RKO (cell line): ENCODE measurements around the gene TRAFD1.

Experiments
- DNase-seq: peaks from one replicate; pipeline ENCODE4 v3.0.0-alpha.2; 2016; ENCODE audit warnings: low spot score

TRAFD1 gene

DNA sequence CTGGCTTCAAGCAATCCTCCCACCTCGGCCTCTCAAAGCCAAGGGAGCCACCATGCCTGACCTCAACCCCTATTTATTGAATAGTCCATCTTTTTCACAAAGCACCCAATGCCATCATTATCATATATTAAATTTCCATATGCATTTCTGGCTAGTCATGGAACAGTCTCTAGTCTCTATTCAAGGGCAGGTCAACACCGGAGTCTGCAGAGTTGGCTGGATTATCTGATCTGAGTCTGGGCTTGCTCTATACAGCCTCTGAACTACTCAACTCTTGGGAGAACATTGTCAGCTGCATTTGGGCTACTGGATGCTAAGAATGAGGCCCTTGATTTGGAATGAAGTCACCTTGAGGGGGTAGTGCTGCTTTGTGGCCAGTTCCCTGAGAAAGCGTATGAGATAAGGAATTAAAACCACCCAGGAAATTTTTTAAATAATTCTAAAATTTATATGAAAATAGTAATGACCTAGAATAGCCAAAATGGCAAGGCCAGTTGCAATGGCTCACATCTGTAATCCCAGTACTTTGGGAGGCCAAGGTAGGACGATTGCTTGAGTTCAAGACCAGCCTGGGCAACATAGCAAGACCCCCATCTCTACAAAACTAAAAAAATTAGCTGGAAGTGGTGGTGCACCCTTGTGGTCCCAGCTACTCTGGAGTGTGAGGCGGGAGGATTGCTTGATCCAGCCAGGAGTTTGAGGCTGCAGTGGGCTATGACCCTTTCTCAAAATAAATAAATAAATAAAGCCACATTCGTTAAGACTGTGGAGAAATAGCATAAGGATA, 9.9 kb upstream of the TRAFD1 start:
- DNase-seq = no peak

DNA sequence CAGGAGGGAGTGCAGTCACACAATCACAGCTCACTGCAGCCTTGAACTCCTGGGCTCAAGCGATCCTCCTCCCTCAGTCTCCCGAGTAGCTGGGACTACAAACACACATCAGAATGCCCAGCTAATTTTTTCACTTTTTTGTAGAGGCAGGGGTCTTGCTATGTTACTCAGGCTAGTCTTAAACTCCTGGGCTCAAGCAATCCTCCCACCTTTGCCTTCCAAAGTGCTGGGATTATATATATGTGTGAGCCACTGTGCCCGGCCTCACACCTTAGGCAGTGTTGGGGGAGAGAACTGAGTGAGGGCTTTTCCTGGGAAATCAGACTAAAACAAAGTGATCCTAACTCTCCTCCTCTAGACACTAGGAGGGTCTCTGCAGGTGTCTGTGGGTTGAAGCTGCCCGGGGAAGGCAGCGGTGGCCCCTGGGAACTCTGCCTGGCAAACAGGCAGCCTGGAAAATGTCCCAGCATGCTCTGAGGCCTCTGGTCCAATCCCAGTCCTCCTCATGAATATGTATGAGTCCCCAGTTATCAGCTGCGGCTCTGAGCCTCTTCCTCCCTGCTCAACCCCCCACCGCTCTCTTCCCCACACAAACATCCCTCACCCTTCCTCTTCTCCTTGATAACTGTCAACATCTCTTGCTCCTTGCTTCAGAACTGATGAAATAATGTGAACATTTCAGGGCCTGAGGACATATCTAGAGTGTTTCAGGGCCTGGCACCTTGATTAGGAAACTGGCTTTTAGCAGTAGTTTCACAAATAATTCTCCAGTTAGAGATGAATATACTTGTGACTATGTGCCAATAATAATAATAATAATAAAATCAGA, 8.9 kb upstream of the TRAFD1 start:
- DNase-seq = no peak

DNA sequence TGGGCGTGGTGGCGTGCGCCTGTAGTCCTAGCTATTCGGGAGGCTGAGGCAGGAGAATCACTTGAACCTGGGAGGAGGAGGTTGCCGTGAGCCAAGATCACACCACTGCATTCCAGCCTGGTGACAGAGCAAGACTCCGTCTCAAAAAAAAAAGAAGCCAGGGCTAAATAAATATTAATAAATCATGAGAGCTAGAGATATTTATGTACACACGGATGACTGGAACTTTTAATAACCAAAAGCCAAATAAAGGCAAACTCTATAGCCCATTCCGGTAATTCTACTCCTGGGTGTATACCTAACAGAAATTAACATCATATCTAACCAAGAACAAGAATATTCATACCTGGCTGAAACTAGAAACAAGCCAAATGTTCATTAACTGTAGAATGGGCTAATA, 7.7 kb upstream of the TRAFD1 start:
- DNase-seq = no peak

DNA sequence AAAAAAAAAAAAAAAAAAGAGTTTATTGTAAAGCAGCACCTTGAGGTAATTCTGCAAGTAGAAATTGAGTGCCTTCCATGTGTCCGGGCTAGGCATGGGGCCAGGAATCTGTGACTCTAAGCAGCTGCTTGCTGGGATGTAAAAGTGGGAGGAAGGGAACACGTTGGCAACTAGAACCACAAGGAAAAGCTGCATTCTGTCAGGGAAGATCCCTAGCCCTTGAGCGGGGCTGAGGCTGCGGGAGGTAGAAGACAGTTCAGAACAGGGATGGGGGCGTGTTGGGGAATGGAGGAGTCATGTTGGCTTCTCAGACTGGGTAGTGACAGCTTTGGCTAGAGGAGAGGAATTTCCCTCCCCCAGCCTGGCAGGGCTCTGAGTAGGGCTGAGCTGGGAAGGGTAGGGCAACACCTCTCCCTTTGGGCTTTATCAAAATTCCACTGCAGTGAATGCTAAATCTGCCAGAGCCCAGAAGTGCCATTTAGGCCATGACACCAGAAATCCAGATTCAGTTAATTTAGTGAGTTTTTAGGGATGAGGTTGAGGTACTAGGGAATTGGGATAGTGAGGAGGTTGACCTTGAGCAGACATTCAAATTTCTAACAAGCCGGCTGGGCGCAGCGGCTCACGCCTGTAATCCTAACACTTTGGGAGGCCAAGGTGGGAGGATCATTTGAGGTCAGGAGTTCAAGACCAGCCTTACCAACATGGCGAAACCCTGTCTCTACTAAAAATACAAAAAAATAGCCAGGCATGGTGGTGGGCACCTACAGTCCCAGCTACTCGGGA, 3.4 kb upstream of the TRAFD1 start:
- DNase-seq = no peak

DNA sequence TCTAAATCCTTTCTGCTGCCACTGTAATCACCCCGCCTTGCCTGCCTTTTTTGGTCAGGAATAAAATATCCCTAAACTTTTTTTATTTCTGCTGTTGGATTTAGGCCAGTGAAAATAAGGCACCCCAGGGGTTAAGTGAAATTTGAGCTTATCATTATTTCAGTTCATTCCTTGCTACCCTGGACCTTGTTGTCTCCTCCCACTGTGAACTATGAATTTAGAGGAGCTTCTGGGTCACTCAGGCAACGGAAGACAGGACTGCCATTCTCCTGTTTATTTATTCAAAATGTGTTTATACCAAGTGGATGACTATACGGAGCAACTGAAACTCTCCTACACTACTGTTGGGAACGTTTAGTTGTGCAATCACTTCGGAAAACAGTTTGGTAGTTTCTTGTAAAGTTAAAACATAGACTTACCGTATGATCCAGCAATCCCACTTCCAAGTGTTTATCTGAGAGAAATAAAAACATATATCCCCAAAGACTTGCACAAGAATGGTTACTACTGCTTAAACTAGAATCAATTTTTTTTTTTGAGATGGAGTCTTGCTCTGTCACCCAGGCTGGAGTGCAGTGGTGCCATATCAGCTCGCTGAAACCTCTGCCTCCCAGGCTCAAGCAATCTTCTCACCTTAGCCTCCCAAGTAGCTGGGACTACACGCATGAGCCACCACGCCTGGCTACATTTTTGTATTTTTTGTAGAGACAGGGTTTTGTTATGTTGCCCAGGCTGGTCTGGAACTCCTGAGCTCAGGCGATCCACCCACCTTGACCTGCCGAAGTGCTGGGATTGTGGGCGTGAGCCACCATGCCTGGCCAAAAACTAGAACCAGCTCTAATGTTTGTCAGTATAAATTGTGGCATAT, 2.3 kb upstream of the TRAFD1 start:
- DNase-seq = no peak

- no peak for DNase-seq
Measured at GRCh38 chr12:112124918-112125249, 476 bp upstream of the TRAFD1 start.

DNA sequence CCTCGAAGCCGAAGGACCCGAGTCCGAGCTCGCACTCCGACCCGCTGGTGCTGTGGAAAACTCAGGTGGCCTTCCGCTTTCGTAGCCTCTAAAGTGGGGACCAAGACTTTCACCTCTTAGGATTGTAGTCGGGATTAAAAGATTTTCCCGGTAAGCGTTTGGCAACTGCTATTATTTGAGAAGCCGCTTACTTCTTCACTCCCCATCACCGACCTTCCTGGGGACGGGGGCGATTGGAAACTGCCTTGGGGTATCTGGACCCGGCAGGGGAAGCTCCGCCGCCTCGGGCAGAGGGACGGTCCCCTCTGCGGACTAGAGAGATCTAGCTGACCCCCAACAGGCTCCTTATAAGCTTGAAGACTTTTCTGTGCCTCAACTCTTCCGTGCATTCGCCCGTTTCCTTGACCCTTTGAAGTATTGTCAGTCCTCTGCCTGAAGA, 659 bp downstream of the TRAFD1 start:
- no peak for DNase-seq

DNA sequence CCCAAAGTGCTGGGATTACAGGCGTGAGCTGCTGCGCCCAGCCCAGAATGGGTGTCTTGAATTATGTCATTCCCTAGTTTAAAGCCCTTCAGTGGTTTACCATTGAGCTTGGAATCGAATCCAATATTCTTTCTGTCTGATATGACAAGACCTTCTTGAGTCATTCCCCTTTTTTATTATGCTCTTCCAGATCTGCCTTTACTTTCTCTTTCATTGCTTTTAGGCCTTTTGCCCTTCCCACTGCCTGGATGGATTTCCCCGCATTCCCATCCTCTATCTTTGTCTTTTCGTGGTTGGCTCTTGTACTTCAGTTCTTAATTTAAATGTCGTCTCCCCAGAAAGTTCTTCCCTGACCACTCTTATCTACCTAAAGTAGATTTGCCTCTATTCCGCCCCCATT, 1.6 kb downstream of the TRAFD1 start:
- DNase-seq = no peak

DNA sequence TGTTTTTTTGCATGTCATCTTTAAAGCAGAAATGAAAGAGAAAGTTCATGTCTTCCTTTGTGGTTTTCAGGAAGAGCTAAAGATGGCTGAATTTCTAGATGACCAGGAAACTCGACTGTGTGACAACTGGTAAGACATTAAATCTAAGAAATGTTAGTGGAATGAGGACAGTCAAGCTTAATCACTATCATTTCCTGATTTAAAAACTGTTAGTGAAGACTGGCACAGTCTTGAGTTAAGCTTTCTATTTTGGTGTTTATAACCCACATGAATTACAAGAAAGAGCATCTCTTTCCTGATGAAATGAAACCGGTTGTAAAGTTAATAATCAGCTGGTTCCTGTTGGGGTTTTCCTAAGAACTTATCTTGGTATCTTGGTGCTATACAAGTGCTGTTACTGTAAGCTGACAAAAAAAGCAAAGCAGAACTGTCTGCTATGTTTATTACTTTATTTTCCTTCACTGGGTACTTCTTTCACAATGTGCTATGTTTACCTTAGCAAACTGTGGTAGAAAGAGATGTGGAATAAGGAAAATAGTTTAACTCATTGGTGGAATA, 5.2 kb downstream of the TRAFD1 start:
- DNase-seq = no peak

DNA sequence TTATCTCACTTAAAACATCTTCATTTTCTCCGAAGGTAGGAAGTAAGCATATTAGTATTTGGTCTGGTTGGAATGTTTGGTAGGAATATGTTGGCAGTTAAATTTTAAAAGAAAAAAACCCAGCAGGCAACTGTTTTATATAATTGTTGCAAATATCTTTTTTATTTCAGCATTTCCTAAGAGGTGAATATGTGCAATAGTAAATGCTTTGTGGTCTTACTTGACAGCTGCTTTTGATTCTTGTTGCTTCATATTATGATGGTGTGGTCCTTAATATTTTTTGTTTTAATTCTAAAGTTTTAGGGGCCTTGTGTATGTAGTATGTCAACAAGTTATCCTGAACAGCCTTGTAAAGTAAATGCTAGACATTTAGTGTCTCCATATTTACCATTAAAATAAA, 6.3 kb downstream of the TRAFD1 start:
- no peak for DNase-seq

GRCh38 chr12:112133418-112133817, 8.1 kb downstream of the TRAFD1 start:
- DNase-seq = no peak

DNA sequence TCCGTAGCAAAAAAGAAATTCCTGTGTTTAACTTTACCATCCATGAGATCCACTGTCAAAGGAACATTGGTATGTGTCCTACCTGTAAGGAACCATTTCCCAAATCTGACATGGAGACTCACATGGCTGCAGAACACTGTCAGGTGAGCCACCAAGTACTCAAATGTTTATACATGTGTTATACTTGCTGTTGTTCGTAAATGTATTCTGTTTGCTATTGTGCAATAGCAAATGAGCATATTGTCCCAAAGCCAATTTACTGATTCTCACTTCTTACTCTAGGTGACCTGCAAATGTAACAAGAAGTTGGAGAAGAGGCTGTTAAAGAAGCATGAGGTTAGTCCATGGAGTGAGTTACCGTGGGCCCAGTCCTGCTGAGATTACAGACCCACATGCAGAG, 9.4 kb downstream of the TRAFD1 start:
- DNase-seq = no peak

DNA sequence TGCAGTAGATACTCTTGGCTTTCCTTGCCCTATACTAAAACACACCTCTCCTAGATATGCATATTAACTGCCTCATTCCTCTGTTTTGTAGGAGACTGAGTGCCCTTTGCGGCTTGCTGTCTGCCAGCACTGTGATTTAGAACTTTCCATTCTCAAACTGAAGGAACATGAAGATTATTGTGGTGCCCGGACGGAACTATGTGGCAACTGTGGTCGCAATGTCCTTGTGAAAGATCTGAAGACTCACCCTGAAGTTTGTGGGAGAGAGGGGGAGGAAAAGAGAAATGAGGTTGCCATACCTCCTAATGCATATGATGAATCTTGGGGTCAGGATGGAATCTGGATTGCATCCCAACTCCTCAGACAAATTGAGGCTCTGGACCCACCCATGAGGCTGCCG, 15.4 kb downstream of the TRAFD1 start:
- DNase-seq = no peak

- no peak for DNase-seq
Measured at GRCh38 chr12:112146123-112146522, 20.8 kb downstream of the TRAFD1 start.

DNA sequence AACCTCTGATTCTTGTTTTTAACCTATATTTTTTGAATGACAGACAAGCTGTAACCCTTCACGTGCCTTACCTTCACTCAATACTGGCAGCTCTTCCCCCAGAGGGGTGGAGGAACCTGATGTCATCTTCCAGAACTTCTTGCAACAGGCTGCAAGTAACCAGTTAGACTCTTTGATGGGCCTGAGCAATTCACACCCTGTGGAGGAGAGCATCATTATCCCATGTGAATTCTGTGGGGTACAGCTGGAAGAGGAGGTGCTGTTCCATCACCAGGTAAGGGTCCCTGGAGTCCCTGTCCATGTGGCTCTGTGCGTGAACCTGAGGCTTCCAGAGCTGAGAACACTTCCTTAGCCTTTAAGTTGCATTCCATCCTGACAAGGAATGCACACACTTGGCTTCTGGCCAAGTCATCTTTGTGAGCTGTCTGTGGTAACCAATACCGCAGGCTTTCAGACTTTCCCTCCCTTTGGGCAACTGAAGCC, 22.7 kb downstream of the TRAFD1 start:
- no peak for DNase-seq

DNA sequence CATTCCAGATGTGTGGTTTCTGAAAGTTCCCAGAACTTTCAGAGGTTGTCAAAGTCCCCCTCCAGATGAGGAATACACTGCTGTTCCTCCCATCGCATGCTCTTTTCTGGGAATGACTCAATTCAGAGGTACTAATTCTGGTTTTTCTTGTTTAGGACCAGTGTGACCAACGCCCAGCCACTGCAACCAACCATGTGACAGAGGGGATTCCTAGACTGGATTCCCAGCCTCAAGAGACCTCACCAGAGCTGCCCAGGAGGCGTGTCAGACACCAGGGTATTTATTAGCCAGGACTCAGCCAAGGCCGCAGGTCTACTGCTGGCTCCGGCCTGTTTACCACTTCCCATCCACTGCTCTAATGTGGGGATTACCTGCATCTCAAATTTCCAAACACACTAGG, 24.2 kb downstream of the TRAFD1 start:
- DNase-seq = no peak

DNA sequence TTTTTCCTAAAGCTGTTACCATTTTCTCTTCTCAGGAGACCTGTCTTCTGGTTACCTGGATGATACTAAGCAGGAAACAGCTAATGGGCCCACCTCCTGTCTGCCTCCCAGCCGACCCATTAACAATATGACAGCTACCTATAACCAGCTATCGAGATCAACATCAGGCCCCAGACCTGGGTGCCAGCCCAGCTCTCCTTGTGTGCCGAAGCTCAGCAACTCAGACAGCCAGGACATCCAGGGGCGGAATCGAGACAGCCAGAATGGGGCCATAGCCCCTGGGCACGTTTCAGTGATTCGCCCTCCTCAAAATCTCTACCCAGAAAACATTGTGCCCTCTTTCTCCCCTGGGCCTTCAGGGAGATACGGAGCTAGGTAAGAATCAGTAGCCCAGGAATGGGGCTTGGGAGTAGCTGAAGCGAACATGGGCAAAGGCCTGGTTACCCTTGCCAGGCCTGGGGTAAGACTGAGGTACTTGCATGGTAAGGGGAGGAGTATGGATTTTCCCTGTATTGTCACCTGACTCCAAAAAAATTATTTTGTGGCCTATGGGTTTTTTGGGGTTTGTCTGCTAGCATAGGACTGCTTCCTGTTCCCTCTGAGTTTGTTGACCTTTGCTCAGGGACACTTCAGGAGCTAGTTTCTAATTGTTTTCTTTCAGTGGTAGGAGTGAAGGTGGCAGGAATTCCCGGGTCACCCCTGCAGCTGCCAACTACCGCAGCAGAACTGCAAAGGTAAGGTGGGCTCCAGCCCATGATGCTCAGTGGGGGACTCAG, 26.6 kb downstream of the TRAFD1 start:
- no peak for DNase-seq

DNA sequence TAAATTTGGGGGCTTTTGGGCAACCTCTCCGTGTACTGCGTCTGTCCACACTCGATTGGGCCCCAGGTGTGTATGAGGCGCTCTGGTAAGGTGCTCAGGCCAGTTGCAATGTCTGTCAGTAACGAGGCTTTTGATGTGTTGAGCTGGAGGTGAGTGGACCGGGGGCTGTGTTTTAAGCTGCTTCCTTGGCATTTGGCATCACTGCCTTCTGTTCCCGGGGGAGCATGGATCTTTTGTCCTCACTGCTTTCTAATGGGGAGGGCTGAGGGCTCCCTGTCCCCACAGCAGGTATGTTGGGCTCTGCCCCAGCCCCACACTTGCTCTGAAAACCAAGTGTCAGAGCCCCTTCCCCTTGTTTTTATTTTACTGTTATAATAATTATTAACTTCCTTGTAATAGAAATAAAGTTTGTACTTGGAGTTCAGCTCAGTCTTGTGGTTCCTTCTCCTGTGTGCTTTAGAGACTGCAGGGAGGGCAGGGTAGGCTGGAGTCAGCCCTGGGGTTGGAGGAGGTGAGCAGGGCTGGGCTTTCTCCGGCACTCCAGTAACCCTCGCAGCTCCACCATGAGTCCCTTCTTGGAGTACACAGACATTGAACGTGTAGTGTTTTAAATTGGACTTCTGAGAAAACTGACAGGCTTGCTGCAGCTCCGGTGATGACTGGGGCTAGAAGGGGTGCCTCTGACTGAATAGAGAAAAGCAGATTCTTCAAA, 28.0 kb downstream of the TRAFD1 start:
- DNase-seq = no peak

DNA sequence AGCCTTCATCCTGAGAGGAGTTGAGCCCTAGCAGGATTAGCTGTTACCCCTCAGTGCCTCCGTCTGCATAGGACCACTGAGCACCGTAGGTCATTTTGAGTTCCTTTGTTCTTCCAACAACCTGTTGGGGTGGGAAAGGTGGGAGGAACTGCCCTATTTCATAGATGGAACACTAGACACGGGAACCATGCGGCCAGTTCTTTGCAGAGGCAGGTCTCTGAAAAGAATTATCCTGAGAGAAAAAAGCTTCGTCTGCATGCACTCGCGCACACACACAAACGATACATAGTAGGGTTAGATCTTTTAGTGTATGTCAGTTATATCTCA, 28.5 kb downstream of the TRAFD1 start:
- no peak for DNase-seq
